Osteocyte (in vitro differentiated cells): ENCODE measurements around the gene FAN1. TPM values are rescaled to one million over a fixed set of nuclear protein-coding genes. Genes with fewer than 3 reads are reported as not detected.
"Not testable (repeated sequence)": the region's sequence is repeated elsewhere in the genome, so short reads cannot be mapped to it uniquely, and the experiment has no call there.

ENCODE experiments used
- DNase-seq: peaks from one replicate; pipeline ENCODE4 v3.0.0; 2021; ENCODE audit warnings: mixed read lengths; ENCODE audit not compliant: unreplicated experiment; ENCODE audit errors: extremely low spot score
- H3K27ac Mint-ChIP-seq: one replicate; pipeline ENCODE4 v1.8.0; 2021; ENCODE audit warnings: mild to moderate bottlenecking, mixed read lengths; ENCODE audit not compliant: unreplicated experiment
- H3K27me3 Mint-ChIP-seq: one replicate; pipeline ENCODE4 v1.8.0; 2021; ENCODE audit warnings: mixed read lengths; ENCODE audit not compliant: unreplicated experiment
- H3K36me3 Mint-ChIP-seq: one replicate; pipeline ENCODE4 v1.8.0; 2021; ENCODE audit warnings: mixed read lengths; ENCODE audit not compliant: unreplicated experiment
- H3K4me1 Mint-ChIP-seq: one replicate; pipeline ENCODE4 v1.8.0; 2021; ENCODE audit warnings: mixed read lengths; ENCODE audit not compliant: unreplicated experiment
- H3K4me3 Mint-ChIP-seq: one replicate; pipeline ENCODE4 v1.8.0; 2021; ENCODE audit warnings: mild to moderate bottlenecking, moderate library complexity, mixed read lengths; ENCODE audit not compliant: unreplicated experiment
- H3K9me3 Mint-ChIP-seq: one replicate; pipeline ENCODE4 v1.8.0; 2021; ENCODE audit warnings: mixed read lengths; ENCODE audit not compliant: unreplicated experiment
- total RNA-seq: library from RNA; stranded (reverse); gene quantifications from 2 replicates; pipeline ENCODE4 v1.2.1, GENCODE V29; 2021
- TF ChIP-seq, protein P1 (sequence below): fragments of 200-600 bp; sonication (generic); IDR thresholded peaks from 2 replicates; pipeline ENCODE4 v1.5.0; 2021; ENCODE audit warnings: antibody characterized with exemption, mild to moderate bottlenecking, moderate library complexity

The FAN1 gene
- total RNA-seq, 1 donor from 2014 or later = 21.5 TPM

DNA sequence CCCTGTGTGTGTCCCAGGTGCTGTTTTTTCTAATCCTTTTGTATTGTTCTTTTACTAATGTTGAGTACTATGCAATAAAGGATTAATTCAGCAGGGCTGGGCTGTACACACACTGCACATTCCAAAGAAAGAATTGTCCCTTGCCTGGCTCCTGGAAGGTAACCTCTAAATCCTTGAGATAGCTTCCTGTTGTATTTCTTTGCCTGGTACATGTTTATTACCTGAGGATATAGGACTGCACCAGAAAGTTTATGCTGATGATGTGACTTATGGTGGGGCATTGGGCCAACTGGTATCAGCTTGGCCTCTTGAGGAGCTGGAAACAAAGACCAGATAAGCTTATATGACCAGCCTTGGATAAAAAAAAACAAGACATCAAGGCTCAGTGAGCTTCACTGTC lies 26.6 kb upstream of the FAN1 start:
- DNase-seq = no peak
- H3K4me3 Mint-ChIP-seq = no peak overlapping the region
- no peak overlapping the region for H3K27ac Mint-ChIP-seq
- H3K9me3 Mint-ChIP-seq = no peaks in the 10 kb centered on the region
- no peaks in the 10 kb centered on the region for H3K27me3 Mint-ChIP-seq
- H3K4me1 Mint-ChIP-seq = no peaks in the 10 kb centered on the region
- peaks cover 9% of the 10 kb centered on the region for H3K36me3 Mint-ChIP-seq
- TF ChIP-seq, protein P1, sequence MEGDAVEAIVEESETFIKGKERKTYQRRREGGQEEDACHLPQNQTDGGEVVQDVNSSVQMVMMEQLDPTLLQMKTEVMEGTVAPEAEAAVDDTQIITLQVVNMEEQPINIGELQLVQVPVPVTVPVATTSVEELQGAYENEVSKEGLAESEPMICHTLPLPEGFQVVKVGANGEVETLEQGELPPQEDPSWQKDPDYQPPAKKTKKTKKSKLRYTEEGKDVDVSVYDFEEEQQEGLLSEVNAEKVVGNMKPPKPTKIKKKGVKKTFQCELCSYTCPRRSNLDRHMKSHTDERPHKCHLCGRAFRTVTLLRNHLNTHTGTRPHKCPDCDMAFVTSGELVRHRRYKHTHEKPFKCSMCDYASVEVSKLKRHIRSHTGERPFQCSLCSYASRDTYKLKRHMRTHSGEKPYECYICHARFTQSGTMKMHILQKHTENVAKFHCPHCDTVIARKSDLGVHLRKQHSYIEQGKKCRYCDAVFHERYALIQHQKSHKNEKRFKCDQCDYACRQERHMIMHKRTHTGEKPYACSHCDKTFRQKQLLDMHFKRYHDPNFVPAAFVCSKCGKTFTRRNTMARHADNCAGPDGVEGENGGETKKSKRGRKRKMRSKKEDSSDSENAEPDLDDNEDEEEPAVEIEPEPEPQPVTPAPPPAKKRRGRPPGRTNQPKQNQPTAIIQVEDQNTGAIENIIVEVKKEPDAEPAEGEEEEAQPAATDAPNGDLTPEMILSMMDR = no peak

DNA sequence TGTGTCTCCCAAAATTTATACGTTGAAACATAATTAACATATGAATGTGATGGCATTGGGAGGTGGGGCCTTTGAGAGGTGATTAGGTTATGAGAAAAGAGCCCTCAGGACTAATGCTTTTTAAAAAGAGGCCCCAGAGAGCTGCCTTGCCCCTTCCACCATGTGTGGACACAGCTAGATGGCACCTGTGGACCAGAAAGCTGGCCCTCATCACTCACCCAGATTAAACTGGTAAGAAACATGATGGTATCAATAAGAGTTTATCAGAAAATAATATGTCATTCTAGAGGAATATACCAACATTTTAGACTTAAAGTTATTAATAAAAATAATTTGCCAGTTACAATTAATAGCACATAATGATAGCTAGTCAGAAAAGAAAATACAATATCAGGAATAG lies 25.2 kb upstream of the FAN1 start:
- no peak overlapping the region for H3K27ac Mint-ChIP-seq
- H3K36me3 Mint-ChIP-seq = peaks cover 7% of the 10 kb centered on the region
- no peak for DNase-seq
- no peaks in the 10 kb centered on the region for H3K4me1 Mint-ChIP-seq
- TF ChIP-seq, protein P1 = no peak
- no peak overlapping the region for H3K4me3 Mint-ChIP-seq
- H3K9me3 Mint-ChIP-seq = no peaks in the 10 kb centered on the region
- no peaks in the 10 kb centered on the region for H3K27me3 Mint-ChIP-seq

DNA sequence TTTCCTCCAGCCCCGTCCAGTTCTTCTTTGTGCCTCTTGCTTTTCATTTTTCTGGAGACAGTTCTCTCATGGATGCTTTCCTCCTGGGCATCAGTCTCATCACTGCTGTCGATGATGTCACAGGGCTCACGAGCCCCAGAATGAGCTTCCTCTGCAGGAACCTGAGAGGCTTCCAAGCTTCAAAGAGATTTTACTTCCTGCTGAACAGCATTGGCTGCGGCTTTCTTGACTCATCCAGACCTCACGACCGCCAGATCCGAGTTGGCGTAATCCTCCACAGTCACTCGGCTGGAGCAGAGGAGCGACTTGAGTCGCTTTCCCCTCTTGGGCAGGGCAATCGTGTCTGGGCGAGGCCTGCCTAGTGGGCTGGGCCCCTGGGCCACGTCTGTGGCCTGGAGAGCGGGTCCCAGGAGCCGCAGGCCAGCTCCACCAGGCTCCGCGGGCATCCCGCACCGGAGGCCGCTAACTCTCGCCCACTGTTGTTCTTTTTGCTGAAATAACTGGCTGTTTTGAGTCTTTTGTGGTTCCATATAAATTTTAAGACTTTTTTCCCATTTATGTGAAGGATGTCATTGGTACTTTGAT lies 20.8 kb upstream of the FAN1 start:
- Mint-ChIP-seq H3K27ac (no peak overlapping the region), H3K4me1 (no peaks in the 10 kb centered on the region), H3K27me3 (no peaks in the 10 kb centered on the region), H3K4me3 (no peak overlapping the region), H3K9me3 (no peaks in the 10 kb centered on the region), H3K36me3 (peaks cover 3% of the 10 kb centered on the region)
- no peak for DNase-seq
- TF ChIP-seq, protein P1 = no peak

DNA sequence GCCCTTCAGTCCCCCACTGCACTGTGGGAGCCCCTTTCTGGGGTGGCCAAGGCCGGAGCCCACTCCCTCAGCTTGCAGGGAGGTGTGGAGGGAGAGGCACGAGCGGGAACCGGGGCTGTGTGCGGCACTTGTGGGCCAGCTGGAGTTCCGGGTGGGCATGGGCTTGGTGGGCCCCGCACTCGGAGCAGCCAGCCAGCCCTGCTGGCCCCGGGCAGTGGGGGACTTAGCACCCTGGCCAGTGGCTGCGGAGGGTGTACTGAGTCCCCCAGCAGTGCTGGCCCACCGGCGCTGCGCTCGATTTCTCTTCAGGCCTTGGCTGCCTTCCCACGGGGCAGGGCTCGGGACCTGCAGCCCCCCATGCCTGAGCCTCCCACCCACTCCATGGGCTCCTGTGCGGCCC lies 20.0 kb upstream of the FAN1 start:
- not testable (repeated sequence) for DNase-seq, H3K36me3 Mint-ChIP-seq, H3K4me1 Mint-ChIP-seq, H3K27me3 Mint-ChIP-seq, H3K4me3 Mint-ChIP-seq, H3K27ac Mint-ChIP-seq, H3K9me3 Mint-ChIP-seq

DNA sequence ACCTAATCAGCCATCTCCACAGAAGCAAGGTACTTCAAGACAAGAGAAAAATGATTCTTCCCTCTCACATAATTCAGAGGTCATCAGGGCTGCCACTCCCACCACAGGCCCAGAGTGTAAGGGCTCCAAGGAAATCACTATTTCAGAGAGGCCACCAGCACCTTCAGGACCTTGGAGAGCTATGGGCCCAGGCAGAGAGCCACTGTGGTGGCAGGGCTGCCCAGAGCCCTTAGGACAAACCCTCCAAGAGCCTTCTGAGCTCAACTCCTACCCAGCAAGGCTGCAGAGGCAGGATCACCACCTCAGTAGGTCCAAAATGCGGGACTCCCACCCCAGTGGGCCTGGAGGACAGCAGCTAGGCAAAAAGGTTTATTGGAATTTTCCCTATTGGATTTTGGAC lies 17.9 kb upstream of the FAN1 start:
- TF ChIP-seq, protein P1 = no peak
- Mint-ChIP-seq H3K4me1 (no peaks in the 10 kb centered on the region), H3K27ac (no peak overlapping the region), H3K36me3 (peaks cover 2% of the 10 kb centered on the region), H3K27me3 (peaks cover 3% of the 10 kb centered on the region), H3K4me3 (no peak overlapping the region), H3K9me3 (no peaks in the 10 kb centered on the region)
- DNase-seq = no peak

DNA sequence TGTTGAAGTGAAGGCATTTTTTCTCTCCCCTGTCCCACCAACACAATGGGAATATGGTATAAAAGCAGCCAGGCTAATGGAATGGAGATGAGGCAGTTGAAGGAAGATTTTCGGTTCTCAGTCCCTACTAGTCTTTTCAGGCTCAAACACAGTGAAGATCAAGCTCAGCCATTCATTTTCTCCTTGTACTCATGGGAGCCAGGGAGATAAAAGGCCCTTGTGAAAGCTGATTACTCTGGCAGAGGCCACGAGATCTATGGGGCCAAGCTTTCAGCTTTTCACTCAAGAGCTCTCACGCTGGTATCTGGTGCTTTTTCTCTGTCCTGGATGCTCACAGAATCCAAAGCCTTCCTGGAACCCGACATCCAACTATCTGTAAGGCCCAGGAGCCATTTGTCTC lies 14.5 kb upstream of the FAN1 start:
- H3K9me3 Mint-ChIP-seq = no peaks in the 10 kb centered on the region
- peaks cover under 1% of the 10 kb centered on the region for H3K4me1 Mint-ChIP-seq
- H3K27ac Mint-ChIP-seq = no peak overlapping the region
- no peak for DNase-seq
- no peak overlapping the region for H3K4me3 Mint-ChIP-seq
- TF ChIP-seq, protein P1 = no peak
- peaks cover 2% of the 10 kb centered on the region for H3K36me3 Mint-ChIP-seq
- H3K27me3 Mint-ChIP-seq = peaks cover 3% of the 10 kb centered on the region
